ENCODE results near the gene RAF1. TPM values are rescaled to one million over a fixed set of nuclear protein-coding genes. Genes with fewer than 3 reads are reported as not detected.

Gene RAF1
- total RNA-seq, 2 donors from 2014 or later = 158 to 183 TPM

GRCh38 chr3:12574661-12575060 is 89.3 kb downstream of the RAF1 start:
- no peaks in the 10 kb centered on the region for H3K27me3 ChIP-seq (replicated peaks; ENCODE audit: insufficient read depth)
- ATAC-seq (ENCODE audit: insufficient number of reproducible peaks, low FRiP score, low read depth) (no peak), DNase-seq (ENCODE audit: low spot score) (no peak)
- no peaks in the 10 kb centered on the region for H3K4me1 ChIP-seq (ENCODE audit: control insufficient read depth in 1 of 2, low read depth in 2 of 2)
- peaks cover 78% of the 10 kb centered on the region for H3K36me3 ChIP-seq
- no peak overlapping the region for H3K4me3 ChIP-seq
- TF ChIP-seq, protein P1, sequence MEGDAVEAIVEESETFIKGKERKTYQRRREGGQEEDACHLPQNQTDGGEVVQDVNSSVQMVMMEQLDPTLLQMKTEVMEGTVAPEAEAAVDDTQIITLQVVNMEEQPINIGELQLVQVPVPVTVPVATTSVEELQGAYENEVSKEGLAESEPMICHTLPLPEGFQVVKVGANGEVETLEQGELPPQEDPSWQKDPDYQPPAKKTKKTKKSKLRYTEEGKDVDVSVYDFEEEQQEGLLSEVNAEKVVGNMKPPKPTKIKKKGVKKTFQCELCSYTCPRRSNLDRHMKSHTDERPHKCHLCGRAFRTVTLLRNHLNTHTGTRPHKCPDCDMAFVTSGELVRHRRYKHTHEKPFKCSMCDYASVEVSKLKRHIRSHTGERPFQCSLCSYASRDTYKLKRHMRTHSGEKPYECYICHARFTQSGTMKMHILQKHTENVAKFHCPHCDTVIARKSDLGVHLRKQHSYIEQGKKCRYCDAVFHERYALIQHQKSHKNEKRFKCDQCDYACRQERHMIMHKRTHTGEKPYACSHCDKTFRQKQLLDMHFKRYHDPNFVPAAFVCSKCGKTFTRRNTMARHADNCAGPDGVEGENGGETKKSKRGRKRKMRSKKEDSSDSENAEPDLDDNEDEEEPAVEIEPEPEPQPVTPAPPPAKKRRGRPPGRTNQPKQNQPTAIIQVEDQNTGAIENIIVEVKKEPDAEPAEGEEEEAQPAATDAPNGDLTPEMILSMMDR (IDR thresholded peaks at IDR 0.05) = no peak
- H3K9me3 ChIP-seq = no peaks in the 10 kb centered on the region
- H3K27ac ChIP-seq = no peak overlapping the region

DNA sequence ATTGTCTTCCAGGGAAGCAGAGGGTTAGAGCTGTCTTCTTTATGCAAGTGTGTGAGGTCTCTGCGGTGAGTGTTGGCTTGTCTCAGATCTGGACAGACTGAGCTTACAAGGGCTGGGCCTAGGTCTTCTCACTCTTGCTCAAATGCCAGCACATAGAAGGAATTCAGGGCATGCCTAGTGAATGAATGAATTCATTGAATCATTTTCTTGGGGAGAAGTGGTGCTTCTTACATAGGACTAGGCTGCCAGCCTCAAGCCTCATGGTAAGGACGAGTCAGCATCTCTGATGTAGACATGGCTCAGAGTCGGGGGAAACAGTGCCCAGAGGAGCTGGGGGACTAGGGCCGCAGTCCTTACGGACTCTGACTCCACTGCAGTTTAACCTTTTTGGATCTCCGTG is 89.8 kb downstream of the RAF1 start:
- no peaks in the 10 kb centered on the region for H3K4me1 ChIP-seq (ENCODE audit: control insufficient read depth in 1 of 2, low read depth in 2 of 2)
- no peak for ATAC-seq (ENCODE audit: insufficient number of reproducible peaks, low FRiP score, low read depth)
- no peaks in the 10 kb centered on the region for H3K27me3 ChIP-seq (replicated peaks; ENCODE audit: insufficient read depth)
- TF ChIP-seq, protein P1 (IDR thresholded peaks at IDR 0.05) = no peak
- no peak overlapping the region for H3K27ac ChIP-seq
- H3K9me3 ChIP-seq = no peaks in the 10 kb centered on the region
- H3K36me3 ChIP-seq = peaks cover 77% of the 10 kb centered on the region
- DNase-seq (ENCODE audit: low spot score) = no peak
- H3K4me3 ChIP-seq = no peak overlapping the region

GRCh38 chr3:12571986-12572385 is 91.9 kb downstream of the RAF1 start:
- DNase-seq (ENCODE audit: low spot score) (no peak), ATAC-seq (ENCODE audit: insufficient number of reproducible peaks, low FRiP score, low read depth) (no peak)
- Histone ChIP-seq H3K36me3 (peaks cover 67% of the 10 kb centered on the region), H3K27me3 (replicated peaks; ENCODE audit: insufficient read depth) (no peaks in the 10 kb centered on the region), H3K4me3 (no peak overlapping the region), H3K9me3 (no peaks in the 10 kb centered on the region), H3K4me1 (ENCODE audit: control insufficient read depth in 1 of 2, low read depth in 2 of 2) (no peaks in the 10 kb centered on the region), H3K27ac (no peak overlapping the region)
- TF ChIP-seq, protein P1 (IDR thresholded peaks at IDR 0.05) = no peak

DNA sequence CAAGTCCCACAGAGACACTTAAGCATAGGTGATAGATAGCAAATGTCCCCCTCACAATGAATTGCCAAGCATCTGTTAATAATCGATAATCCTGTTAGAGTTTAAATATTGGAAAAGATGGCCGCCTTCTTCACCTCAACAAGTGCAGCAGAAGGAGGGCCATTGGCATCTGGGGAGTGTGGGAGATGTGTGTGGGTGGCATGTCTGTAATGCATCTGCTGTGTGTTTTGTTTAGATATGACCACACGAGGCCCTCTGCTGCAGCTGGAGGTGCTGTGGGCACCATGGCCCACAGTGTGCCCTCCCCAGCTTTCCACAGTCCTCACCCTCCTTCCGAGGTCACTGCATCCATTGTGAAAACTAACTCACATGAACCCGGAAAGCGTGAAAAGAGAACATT is 94.1 kb downstream of the RAF1 start:
- peaks cover 3% of the 10 kb centered on the region for H3K9me3 ChIP-seq
- no peaks in the 10 kb centered on the region for H3K27me3 ChIP-seq (replicated peaks; ENCODE audit: insufficient read depth)
- DNase-seq (ENCODE audit: low spot score) (no peak), ATAC-seq (ENCODE audit: insufficient number of reproducible peaks, low FRiP score, low read depth) (no peak)
- H3K27ac ChIP-seq = no peak overlapping the region
- H3K4me1 ChIP-seq (ENCODE audit: control insufficient read depth in 1 of 2, low read depth in 2 of 2) = no peaks in the 10 kb centered on the region
- peaks cover 48% of the 10 kb centered on the region for H3K36me3 ChIP-seq
- H3K4me3 ChIP-seq = no peak overlapping the region
- TF ChIP-seq, protein P1 (IDR thresholded peaks at IDR 0.05) = no peak

GRCh38 chr3:12568747-12569146 is 95.2 kb downstream of the RAF1 start:
- TF ChIP-seq, protein P1 (IDR thresholded peaks at IDR 0.05) = no peak
- Histone ChIP-seq H3K4me3 (no peak overlapping the region), H3K36me3 (peaks cover 37% of the 10 kb centered on the region), H3K27ac (no peak overlapping the region), H3K9me3 (peaks cover 3% of the 10 kb centered on the region), H3K4me1 (ENCODE audit: control insufficient read depth in 1 of 2, low read depth in 2 of 2) (no peaks in the 10 kb centered on the region), H3K27me3 (replicated peaks; ENCODE audit: insufficient read depth) (no peaks in the 10 kb centered on the region)
- DNase-seq (ENCODE audit: low spot score) (no peak), ATAC-seq (ENCODE audit: insufficient number of reproducible peaks, low FRiP score, low read depth) (no peak)
